ENCODE results near the gene BTBD10. TPM values are rescaled to one million over a fixed set of nuclear protein-coding genes. Genes with fewer than 3 reads are reported as not detected.

Gene BTBD10
- total and polyA plus RNA-seq, 2 experiments from 2014 or later, result 20.2 to 30.1 TPM

- TF ChIP-seq ZNF462 (CRISPR knock-in tag; IDR thresholded peaks at IDR 0.05), result no peak
These were observed 10.1 kb upstream of the BTBD10 start (continued) for GRCh38 chr11:13473013-13473722.

- Mint-ChIP-seq H3K4me1 (peaks cover 30% of the 10 kb centered on the region), H3K4me3 (no peak overlapping the region), H3K27me3 (ENCODE audit: insufficient read depth, low read depth, poor library complexity) (peaks cover 5% of the 10 kb centered on the region), H3K9me3 (no peaks in the 10 kb centered on the region; the same call in 2 of the 3 replicates), H3K36me3 (ENCODE audit: low read depth) (no peaks in the 10 kb centered on the region), H3K27ac (no peak overlapping the region)
- no peak overlapping the region for H3K27ac ChIP-seq (ENCODE audit: low read depth)
- TF ChIP-seq EZH2 (IDR thresholded peaks at IDR 0.05; ENCODE audit: low read depth, unreplicated experiment) (no peak), STAT1 (IDR thresholded peaks at IDR 0.05; ENCODE audit: unreplicated experiment) (no peak), JUNB (IDR thresholded peaks at IDR 0.05; ENCODE audit: unreplicated experiment) (no peak)
- no peaks in the 10 kb centered on the region for H3K27me3 ChIP-seq (ENCODE audit: insufficient read depth)
- H3K36me3 ChIP-seq (ENCODE audit: insufficient read depth), result no peaks in the 10 kb centered on the region
- H3K9me2 ChIP-seq (ENCODE audit: insufficient read depth), result no peaks in the 10 kb centered on the region
- peak overlapping the region; percentile 59; the same call in 1 of the 2 replicates for H2AFZ ChIP-seq
- ATAC-seq (no peak), DNase-seq (ENCODE audit: low spot score) (no peak)
- H3K4me2 ChIP-seq, result no peak overlapping the region
- no peaks in the 10 kb centered on the region for H4K20me1 ChIP-seq (replicated peaks; ENCODE audit: insufficient read depth)
- peaks cover 28% of the 10 kb centered on the region for H3K4me1 ChIP-seq (ENCODE audit: insufficient read depth)
- H3K79me2 ChIP-seq (replicated peaks; ENCODE audit: insufficient read depth), result no peaks in the 10 kb centered on the region
- H3K4me3 ChIP-seq, result no peak overlapping the region
- H3F3A ChIP-seq (replicated peaks; ENCODE audit: low read depth), result no peaks in the 10 kb centered on the region
These were observed 5.7 kb upstream of the BTBD10 start for GRCh38 chr11:13468750-13469149.
